ENCODE measurements around the gene COL6A3.

Gene COL6A3, protein sequence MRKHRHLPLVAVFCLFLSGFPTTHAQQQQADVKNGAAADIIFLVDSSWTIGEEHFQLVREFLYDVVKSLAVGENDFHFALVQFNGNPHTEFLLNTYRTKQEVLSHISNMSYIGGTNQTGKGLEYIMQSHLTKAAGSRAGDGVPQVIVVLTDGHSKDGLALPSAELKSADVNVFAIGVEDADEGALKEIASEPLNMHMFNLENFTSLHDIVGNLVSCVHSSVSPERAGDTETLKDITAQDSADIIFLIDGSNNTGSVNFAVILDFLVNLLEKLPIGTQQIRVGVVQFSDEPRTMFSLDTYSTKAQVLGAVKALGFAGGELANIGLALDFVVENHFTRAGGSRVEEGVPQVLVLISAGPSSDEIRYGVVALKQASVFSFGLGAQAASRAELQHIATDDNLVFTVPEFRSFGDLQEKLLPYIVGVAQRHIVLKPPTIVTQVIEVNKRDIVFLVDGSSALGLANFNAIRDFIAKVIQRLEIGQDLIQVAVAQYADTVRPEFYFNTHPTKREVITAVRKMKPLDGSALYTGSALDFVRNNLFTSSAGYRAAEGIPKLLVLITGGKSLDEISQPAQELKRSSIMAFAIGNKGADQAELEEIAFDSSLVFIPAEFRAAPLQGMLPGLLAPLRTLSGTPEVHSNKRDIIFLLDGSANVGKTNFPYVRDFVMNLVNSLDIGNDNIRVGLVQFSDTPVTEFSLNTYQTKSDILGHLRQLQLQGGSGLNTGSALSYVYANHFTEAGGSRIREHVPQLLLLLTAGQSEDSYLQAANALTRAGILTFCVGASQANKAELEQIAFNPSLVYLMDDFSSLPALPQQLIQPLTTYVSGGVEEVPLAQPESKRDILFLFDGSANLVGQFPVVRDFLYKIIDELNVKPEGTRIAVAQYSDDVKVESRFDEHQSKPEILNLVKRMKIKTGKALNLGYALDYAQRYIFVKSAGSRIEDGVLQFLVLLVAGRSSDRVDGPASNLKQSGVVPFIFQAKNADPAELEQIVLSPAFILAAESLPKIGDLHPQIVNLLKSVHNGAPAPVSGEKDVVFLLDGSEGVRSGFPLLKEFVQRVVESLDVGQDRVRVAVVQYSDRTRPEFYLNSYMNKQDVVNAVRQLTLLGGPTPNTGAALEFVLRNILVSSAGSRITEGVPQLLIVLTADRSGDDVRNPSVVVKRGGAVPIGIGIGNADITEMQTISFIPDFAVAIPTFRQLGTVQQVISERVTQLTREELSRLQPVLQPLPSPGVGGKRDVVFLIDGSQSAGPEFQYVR (N-terminal part only)

DNA sequence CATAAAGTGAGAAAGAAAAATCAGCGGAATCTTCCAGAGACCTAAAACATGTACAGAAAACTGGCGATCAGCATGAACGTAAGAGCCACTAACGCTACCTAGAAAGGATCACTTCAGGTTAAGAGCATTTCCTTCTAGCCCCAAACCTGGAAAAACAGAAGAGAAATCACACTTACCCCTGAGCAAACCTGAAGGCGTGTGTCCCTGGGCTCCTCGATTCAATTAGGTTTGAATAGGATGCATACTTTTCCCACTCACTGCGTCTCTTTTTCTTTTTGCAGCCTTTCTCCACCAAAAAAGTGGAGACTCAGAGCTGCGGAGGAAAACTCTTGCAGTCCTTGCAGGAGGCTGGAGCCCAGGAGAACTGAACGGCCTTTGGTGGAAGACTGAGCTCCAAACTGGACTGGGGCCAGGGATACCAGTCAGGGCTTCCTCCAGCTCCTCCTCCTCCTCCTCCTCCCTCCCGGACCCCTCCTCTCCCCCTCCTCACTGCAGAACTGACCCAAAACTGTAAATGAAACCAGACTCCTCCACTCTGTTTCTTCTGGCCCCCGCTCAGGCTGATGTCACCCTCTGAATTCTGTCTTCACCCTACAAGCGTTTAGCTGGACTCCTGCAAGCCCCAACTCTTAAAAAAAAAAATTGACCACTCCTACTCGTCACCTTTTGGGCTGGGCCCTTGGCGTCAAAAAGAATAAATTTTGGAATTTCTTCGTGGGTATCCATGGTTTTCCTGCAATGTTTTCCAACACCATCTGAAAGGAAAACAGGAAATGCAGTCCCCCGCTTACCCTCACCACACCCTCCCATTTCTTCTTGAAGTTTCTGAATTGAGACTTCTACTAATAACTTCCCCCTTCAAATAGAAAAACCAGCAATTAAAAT, at the start of gene COL6A3:
COL6A3 (minus strand) TSS at position 388 of the 885 bp plus-strand sequence. CDS start 17,347 bp downstream, outside the sequence.
- DNase-seq (ENCODE audit: low spot score): no peak

DNA sequence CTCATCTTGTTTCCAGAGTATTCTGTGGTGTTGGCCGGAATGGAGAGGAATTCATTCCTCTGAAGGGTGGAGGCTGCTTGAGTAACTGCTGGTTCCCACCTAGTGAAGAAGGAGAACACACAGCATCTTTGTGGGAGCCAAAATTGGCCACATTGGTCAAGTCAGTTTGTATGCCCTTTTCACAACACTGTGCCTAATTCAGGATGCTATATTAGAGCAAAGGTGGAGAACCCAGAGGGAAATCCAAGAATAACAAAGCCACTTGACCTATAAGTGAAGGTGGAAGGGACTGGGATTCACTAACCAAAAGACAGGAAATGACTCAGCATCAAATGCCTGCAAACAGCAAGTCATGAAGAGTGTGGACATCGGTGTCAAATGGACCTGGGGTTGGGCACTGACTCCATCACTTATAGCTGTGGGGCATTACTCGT, 45.8 kb upstream of the COL6A3 start:
- peak; percentile 51 for DNase-seq (ENCODE audit: low spot score)

DNA sequence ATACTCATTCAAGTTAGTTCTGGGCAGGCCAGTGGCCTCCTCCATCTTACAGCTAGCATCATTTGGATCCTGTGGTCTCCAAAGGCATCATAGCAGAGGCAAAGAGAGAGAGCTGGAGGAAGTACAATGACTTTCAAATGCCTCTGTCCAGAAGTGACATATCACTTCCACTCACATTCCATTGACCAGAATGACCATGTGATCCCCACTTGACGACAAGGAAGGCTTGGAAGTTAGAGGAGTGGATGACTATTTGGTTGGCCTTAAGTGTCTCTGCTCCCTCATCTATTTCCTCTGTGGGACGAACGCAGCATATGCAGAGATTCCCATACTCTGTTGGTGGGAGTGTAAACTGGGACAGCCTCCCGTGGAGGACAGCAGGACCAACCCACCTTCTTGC, 45.3 kb upstream of the COL6A3 start:
- no peak for DNase-seq (ENCODE audit: low spot score)

DNA sequence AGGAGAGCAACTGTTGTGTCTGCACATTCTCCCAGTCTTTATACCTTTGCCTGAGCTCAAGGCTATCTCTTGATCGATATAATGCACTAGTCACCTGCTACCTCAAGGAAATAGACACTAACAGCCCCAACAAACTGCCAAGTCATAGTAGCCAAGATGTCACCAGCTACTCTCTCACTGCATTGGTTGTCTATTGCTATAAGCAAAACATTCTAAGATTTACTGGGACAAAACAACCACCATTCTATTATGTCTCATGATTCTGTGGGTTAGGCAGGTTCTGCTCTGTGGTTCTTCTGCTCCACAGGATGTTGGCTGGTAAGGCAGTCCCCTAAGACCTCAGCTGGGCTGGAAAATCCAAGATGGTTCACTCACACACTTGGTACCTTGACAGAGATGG, 44.6 kb upstream of the COL6A3 start:
- DNase-seq (ENCODE audit: low spot score): no peak

DNA sequence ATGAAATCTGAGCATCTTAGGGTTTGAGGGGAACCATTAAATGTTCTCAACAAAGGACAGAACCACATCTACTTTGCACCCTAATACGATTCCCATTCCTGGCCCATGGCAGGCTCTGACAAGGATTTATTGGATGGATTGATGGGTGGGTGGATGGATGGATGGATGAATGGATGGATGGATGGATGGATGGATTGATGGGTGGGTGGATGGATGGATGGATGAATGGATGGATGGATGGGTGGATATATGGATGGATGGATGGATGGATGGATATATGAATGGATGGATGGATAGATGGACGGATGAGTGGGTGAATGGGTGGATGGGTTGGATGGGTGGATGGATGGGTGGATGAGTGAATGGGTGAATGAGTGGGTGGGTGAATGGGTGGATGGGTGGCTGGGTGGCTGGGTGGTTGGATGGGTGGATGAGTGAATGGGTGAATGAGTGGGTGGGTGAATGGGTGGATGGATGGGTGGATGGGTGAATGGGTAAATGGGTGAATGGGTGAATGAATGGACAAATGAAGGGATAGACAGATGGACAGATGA, 43.5 kb upstream of the COL6A3 start:
- DNase-seq (ENCODE audit: low spot score): no peak

DNA sequence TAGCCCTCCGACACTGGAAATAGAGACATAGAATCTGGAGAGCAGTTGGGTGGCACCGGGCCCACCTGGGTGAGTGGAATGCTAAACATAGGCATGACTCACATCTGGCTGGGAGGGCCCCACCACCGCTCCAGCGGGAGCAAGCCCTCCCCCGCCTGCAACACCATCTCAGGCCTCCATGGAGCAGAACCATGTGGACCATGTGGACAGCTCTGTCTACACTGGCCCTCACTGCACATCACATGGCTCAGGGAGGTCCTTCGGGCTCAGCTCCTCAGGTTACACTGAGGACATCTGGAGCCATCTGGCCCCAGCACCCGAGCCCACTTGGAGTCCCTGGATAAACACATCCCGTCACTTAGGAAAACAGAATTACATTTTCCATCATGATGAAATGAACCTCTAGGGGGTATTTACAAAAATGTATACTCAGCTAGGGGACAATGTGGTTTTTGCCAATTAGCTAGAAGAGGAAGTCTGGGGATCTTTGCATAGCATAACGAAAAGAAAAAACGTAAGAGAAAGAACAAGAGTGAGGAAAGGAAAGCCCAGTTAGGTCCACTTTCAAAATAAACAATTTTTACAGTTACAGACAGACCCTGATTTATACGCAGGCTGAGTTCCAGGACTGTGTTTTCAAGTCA, 42.4 kb upstream of the COL6A3 start:
- DNase-seq (ENCODE audit: low spot score): peak; percentile 70

DNA sequence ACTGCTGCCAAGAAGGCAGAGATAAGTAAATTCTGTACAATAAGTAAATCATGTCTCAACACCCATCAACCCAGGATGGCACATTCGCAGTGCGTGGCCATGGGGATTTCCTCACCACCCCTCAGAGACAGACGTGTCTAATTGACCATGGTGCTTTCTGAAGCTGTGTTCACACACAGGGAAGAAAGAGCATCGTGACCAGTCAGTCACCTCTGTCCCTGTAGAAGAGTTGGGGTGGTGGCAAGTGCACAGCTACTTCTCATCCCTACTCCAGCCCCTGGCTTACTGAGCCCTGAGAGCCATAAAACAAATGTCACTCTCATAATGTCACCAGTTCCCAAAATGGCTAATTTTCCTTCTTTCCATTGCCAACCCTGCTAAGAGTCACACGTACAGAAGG, 41.8 kb upstream of the COL6A3 start:
- DNase-seq (ENCODE audit: low spot score): no peak

DNA sequence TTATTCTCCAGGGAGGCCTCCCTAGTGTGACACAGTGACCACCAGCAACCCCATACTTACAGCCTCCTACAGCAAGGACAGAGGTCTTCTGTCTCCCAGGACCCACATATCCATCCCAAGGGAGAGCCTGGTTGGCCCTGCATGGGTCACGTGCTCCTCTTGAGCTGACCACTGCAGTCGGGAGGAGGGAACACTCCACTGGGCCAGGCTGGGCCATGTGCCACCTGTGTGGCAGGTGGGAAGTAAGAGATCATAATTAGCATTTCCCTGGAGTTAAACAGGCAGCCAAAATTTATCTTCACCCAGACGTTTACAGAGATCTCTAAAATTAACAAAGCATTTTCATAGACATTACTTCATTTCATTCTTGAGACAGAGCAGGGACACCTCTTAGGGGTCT, 39.7 kb upstream of the COL6A3 start:
- DNase-seq (ENCODE audit: low spot score): no peak

DNA sequence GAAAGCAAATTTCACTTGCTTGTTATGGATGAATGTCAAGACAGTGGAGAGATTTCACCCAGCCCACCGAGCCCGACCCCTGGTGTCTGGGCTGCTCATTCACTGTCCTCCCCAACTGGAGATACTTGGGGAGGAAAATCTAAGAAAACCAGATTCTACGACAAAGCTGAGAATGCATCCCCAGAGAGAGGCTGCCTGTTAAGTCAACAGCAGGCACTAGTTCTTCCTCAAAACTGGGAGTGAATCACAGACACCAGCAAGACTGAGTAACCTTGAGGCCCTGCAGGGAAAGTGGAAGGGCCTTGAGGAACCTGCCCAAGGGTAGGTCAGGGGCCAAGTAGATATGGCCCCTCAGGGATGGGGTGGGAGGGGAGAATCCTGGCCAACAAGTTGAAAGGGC, 38.9 kb upstream of the COL6A3 start:
- DNase-seq (ENCODE audit: low spot score): peak; percentile 74

DNA sequence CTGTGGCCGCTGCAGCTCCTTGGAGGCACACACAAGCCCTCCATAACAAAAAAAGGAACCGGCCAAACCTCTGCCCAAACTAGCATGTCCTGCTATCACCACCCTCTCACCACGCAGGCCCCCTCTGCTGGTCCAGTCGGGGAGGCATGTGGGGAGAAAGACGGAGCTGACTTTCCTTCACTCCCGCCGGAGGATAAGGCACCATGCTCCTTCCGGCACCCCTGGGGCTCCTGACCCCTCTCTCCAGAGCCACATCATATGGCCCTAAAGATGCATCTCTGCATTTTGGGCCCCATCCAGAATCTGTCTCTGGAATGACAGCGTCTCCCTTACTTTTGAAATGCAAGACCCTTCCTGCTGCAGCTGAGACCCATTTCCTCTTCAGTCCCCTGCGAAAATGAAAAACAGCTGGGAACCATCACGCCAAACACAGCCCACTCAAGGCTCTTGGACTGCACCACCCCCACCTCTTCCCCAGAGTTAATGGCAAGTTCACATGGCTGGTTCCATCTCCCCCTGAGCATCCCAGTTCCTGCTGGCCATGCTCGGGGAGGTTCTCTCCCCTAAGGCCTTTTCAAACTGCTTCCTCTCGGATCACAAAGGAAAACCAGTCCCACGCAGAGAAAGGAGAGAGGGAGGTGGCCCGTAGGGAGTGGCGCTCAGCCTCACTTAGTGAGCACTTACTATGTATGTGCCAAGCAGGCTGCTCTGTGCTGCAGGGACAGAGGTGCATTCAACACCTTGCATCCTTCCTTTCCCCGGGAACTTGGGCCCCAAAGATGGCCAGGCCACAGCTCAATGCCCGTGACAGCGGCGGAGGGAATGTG, 37.9 kb upstream of the COL6A3 start:
- peak; percentile 62 for DNase-seq (ENCODE audit: low spot score)

DNA sequence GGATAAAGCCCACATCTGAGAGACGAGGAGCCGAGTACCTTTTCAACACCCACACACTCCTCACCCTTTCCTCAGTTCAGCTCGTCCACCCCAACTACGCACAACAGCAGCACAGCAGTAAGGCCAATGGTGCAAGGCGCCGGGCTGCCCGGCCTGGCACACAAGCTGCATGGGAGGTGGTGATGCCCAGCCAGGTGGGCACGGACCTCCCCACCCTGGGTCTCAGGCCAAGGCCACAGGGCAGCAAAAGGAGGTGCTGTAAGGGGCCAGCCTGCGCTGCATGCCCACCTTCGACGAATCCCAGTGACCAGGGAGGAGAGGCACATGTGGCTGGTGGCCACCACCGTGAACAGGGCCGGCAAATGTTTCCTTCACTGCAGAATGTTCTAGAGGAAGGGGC, 36.6 kb upstream of the COL6A3 start:
- no peak for DNase-seq (ENCODE audit: low spot score)

DNA sequence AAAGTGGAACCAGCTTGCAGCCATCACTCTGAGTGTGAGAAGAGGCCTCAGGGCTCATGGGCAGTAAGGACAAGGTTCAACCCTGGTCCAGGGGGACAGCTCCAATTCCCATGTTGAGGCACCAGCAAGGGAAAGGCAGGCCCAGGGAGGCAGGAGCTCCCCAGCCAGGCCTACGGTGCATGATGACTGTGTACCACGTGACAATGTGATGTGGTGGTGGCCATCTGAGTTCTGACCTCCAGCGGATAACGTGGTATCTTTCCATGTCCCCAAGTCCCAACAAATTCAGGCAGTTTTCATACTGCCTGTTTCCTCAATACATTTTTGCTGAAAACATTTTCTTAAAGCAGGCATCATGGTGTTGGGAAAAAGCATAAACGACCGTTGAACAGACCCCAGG, 36.1 kb upstream of the COL6A3 start:
- no peak for DNase-seq (ENCODE audit: low spot score)

DNA sequence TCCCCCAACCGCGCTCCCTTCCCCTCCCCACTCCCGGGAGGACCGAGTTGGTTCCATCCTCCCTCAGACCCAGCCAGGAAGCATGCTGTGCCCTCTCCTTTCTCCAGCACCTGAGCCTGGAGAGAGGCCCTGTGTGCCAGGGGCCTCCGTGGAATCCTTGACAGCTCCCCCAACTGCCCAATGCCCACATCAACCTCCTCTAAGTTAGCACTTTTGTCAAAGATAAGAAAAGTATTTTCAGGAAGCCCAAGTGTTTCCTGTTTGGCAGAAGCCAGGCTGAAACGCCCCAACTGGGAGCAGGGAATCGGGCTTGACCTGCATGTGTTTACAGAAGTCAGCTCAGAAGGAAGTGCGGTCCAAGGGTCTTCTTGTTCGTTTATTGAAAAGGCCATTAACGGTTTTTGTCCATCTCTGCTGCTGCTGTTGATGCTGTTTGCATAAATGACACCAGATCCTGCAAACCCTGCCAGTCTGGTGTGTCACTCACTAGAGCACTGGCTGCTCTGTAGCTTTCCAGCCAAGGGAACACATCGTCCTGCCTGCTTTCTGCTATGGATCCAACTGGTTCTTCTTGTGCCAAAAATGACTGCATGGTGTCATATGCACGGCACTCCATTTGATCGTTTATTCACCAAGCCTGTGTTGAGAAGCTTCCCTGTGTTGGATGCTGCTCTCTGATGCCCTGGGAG, 35.4 kb upstream of the COL6A3 start:
- no peak for DNase-seq (ENCODE audit: low spot score)

DNA sequence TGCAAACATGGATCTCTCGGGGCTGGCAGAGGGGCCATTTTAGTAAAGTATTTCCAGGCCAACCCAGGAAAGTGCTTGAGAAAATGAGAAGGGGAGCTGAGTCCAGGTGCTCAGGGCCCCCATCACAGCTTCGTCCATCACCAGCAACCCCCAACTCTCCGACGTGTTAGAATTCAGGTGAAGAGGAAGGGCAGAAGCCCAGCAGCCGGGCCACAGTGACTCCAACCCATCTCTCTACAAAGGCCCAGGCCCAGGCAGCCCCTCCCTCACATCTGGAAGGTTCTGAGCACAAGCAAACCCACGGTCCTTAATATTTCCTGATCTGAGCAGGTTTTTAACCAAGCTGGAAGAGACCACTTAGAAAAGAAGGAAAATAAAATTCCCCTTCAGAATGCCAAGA, 34.7 kb upstream of the COL6A3 start:
- DNase-seq (ENCODE audit: low spot score): no peak

DNA sequence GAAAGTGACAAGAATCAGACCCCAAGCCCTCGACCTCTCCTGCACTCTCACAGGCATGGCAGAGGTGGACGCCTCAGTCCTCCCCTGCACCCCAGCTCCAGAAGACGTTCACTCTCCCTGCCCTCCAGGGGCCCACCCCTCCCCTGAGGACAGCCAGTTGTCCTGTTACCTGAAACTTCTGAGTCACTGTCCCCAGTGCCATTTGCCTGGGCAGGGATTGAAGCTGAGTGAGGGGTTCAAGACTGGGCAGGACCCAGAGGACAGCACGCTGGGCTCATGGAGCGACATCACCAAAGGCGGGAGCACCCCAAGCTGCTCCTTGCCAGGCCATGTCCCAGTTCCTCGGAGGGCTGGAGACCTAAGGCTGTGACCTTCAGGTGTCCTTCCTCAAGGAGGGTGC, 34.2 kb upstream of the COL6A3 start:
- no peak for DNase-seq (ENCODE audit: low spot score)

DNA sequence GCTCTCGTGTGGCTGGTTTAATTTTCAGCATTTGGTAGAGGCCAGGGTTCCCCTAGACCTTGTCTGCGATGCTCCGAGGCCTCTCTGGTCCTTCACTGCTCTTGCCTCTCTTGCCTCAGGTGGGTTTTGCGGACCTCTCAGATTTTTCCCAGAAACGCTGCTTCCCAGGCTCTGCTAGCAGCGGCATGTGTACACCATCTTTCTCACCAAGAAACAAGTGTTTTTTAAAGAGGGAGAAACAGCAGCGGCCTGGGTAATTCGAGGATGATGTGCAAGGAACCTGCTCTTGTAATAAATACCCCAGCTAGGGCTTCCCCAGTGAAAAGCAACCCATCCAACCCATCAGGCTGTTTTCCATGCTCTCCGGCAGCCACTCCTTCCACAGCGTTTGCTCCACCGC, 33.5 kb upstream of the COL6A3 start:
- no peak for DNase-seq (ENCODE audit: low spot score)

DNA sequence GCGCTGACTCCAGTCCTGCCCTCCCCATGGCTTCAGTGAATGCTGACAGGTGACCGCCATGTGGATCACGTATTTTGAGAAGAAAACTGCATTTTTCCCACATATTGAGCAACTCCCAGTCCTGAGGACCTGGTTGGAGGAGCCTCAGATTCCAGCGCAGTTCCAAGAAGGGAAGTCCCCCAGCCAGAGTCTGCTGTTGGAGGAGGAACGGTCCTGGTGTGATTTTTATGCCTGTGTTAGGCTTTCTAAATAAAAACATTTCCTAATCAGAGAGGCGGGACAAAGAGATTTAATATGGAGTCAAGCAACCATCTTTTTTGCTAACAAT, 32.3 kb upstream of the COL6A3 start:
- no peak for DNase-seq (ENCODE audit: low spot score)

DNA sequence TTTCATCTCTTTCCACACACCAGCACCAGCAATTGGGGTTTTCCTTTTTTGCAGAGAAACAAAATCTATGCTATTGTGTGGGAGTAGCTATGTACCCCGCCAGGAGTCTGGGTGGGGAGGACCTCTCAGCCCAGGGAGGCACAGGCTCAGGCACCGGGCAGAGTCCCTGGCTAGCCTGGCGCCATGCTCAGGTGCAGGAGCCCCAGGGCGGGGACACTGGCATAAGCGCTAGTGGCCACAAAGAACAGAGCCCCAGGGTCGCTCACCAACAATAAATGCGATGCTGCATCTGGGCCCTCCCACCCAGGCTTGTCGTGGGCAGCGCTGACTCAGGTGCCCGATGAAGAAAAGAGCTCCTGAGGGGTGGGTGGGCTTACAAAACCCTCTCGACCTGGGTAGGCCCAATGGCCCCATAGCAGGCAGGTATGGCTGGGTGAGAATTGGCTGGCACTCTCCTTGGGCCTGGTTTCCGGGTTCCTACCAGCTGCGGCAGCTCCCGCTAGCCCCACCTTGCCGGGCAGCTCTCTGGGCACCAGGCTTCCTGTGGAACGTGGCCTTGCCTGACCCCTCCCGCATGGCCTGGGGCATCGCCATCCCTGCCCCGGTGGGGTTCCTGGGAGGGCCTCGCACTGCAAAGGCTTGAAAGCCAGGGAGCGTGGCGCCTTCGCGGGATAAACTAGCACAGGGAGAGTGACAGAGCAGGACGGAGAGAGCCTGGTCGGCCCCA, 31.8 kb upstream of the COL6A3 start:
- no peak for DNase-seq (ENCODE audit: low spot score)

DNA sequence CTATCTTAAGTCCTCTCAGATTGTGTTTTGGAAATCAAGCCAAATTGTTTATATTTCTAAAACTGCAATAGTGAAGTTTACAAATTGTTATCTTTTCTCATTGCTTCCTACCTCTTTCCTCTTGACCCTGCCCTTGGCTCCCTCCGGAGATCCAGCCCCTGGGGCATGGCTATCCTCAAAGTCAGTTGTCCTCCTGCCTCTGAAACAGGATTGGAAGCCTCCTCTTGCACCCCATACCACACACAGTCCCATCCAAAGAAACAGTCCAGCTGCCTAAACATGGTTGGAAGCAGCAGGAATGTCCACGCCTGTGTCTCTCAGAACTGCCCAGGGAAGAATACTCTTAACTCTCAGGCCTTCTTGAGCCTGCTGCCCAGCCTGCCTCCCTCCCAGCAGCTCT, 30.1 kb upstream of the COL6A3 start:
- no peak for DNase-seq (ENCODE audit: low spot score)

All from hepatic stellate cell (primary cell).